ENCODE results near the gene KIAA1210.
"Not testable (repeated sequence)": the region's sequence is repeated elsewhere in the genome, so short reads cannot be mapped to it uniquely, and the experiment has no call there.

Gene KIAA1210

DNA sequence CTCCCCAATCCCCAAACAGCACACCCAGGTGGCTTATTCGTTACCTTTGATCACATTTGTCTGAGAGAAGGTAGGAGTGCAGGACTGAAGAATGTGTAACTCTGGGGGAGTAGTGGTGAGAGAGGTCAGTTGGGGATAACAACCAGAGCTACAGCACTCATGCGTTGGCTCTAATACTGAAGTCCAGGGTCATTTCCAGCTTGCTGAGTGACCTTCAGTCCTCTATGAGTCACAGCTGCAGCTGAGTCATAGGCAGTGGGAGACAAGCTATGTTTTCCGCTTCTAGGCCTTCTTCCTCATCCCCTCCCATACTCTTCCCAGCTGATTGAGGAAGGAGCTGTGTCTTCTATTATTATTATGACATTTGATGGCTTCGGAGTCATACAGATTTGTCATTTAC, 86.4 kb downstream of the KIAA1210 start:
- no peak overlapping the region for H3K4me3 ChIP-seq (ENCODE audit: low read depth, low read length)
- peak; percentile 82 for DNase-seq (ENCODE audit: low read depth, low spot score)
- TF ChIP-seq, protein P1, sequence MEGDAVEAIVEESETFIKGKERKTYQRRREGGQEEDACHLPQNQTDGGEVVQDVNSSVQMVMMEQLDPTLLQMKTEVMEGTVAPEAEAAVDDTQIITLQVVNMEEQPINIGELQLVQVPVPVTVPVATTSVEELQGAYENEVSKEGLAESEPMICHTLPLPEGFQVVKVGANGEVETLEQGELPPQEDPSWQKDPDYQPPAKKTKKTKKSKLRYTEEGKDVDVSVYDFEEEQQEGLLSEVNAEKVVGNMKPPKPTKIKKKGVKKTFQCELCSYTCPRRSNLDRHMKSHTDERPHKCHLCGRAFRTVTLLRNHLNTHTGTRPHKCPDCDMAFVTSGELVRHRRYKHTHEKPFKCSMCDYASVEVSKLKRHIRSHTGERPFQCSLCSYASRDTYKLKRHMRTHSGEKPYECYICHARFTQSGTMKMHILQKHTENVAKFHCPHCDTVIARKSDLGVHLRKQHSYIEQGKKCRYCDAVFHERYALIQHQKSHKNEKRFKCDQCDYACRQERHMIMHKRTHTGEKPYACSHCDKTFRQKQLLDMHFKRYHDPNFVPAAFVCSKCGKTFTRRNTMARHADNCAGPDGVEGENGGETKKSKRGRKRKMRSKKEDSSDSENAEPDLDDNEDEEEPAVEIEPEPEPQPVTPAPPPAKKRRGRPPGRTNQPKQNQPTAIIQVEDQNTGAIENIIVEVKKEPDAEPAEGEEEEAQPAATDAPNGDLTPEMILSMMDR (IDR thresholded peaks at IDR 0.05; ENCODE audit: low read depth, low read length), result no peak
- in situ Hi-C loops (cut with HindIII; ENCODE audit: low sequenced_read_pairs), result no loop called here

DNA sequence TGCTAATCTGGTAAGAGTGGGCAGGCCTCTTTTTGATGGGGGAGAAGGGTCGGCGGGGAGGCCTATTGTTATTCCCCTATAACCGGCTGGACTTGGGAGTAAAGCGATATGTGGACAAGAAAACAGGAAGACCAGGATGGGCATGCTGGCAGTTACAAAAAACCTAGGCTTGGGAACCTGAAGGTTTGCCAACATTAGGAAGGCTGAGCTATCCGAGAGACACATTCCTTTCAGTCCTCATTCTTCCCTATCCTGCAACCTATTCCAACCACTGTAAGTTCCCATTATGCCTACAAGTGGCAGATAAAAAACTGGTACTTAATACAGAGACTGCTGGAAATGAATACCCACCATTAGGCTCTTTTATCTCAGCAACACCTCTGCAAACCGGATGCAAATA, 87.2 kb downstream of the KIAA1210 start:
- peak; percentile 15 for DNase-seq (ENCODE audit: low read depth, low spot score)
- H3K4me3 ChIP-seq (ENCODE audit: low read depth, low read length), result no peak overlapping the region
- TF ChIP-seq, protein P1 (IDR thresholded peaks at IDR 0.05; ENCODE audit: low read depth, low read length), result no peak
- in situ Hi-C loops (cut with HindIII; ENCODE audit: low sequenced_read_pairs), result no loop called here

DNA sequence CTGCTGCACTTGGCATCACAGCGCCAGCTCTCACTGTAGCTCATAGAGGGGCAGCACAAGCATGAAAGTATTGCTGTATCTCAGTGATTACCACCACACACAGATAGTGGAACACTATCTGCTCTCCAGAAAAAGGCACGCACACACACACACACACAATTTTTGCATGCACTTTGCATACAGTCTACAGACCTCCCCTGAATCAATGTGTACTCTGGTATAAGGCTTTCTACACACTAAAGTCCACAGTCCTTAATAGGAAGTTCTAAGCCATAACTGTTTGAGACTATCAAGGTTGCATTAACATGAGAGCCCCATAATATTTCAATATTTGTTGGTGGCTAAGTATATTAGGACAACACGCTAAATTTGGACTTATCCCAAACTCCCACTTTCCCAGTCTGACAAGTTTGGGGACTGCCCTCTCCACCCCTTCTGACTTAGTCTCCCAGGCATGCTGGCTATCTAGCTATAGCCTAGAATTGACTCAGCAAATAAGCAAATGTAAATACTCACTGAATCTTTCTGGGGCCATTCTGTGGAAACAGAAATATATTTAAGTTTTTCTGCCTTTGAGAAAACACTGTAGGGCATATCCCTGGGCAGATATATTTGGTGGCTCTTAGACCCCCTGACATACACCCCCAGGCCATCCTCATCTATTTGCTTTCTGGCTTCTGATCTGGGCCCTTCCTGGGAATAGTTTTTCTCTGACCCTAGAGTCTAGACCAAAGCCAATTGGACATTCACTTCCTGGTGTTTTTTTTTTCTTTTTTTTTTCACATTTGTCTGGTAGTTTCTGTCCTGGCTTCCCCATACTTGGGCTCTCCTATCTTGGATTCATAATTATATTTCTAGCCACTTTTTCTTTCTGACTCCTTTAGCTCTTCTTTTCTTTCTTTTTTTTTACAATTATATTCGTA, 91.2 kb downstream of the KIAA1210 start:
- DNase-seq (ENCODE audit: low read depth, low spot score), result no peak
- TF ChIP-seq, protein P1 (IDR thresholded peaks at IDR 0.05; ENCODE audit: low read depth, low read length), result no peak
- in situ Hi-C loops (cut with HindIII; ENCODE audit: low sequenced_read_pairs), result no loop called here
- H3K4me3 ChIP-seq (ENCODE audit: low read depth, low read length), result no peak overlapping the region

DNA sequence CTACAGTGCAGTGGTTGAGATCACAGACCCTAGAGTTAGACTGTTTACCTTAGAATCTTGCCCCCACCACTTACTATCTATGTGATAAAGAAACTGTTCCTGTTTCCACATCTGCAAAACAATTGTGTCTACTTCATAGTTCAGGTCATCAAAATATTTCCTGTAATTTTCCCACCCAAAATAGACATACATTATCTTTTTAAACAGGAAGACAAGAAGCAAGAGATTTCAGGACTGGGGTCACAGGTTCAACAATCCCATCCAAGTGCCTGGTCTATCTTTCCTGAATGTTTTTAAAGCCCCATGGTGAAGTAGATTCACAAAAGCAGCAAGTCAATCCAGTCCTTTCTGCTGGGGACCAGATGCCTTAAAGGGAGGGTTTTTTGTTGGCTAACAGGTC, 96.6 kb downstream of the KIAA1210 start:
- DNase-seq (ENCODE audit: low read depth, low spot score), result no peak
- TF ChIP-seq, protein P1 (IDR thresholded peaks at IDR 0.05; ENCODE audit: low read depth, low read length), result no peak
- in situ Hi-C loops (cut with HindIII; ENCODE audit: low sequenced_read_pairs), result no loop called here
- H3K4me3 ChIP-seq (ENCODE audit: low read depth, low read length), result no peak overlapping the region

DNA sequence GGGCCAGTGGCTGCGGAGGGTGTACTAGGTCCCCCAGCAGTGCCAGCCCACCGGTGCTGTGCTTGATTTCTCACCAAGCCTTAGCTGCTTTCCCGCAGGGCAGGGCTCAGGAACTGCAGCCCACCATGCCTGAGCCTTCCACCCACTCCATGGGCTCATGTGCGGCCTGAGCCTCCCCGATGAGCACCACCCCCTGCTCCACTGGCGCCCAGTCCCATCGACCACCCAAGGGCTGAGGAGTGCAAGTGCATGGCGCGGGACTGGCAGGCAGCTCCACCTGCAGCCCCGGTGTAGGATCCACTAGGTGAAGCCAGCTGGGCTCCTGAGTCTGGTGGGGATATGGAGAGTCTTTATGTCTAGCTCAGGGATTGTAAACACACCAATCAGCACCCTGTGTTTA, 98.0 kb downstream of the KIAA1210 start:
- in situ Hi-C loops (cut with HindIII; ENCODE audit: low sequenced_read_pairs); DNase-seq (ENCODE audit: low read depth, low spot score); H3K4me3 ChIP-seq (ENCODE audit: low read depth, low read length): not testable (repeated sequence)

DNA sequence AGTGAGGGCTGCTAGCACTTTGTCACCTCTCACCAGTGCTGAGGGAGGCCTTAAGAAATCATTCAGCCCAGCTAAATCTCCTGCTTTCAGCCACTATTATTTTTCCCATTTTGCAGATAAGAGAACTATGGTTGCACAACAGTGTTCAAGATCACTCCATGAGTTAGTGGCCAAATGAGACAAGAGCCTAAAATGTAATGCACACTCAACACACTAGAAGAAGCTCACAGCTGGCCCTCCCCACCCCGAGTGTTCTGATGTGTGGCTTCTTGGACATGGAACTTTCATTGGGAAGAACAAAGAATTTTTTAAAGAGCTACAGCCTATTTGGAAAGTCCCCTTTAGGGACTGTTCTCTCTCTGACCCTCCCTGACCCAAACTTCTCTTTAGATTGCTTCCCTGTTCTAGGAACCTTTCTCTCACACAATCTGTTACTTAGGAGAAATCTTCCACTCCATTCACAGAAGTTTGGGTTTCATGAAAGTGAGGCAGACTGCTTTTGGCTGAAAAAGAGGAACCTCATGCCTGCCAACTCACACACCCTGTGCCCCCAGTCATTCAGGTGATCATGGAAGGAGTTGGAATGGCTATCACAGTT, 98.8 kb downstream of the KIAA1210 start:
- no peak for DNase-seq (ENCODE audit: low read depth, low spot score)
- in situ Hi-C loops (cut with HindIII; ENCODE audit: low sequenced_read_pairs), result no loop called here

More for the DNA sequence above, 98.8 kb downstream of the KIAA1210 start:
- no peak overlapping the region for H3K4me3 ChIP-seq (ENCODE audit: low read depth, low read length)
- TF ChIP-seq, protein P1 (IDR thresholded peaks at IDR 0.05; ENCODE audit: low read depth, low read length), result no peak

Data from astrocyte of the spinal cord (primary cell).